Uterus (tissue), 4 donors: Measurements from ENCODE around the gene RIT2. TPM values are rescaled to one million over a fixed set of nuclear protein-coding genes. Genes with fewer than 3 reads are reported as not detected.

Experiments used
- DNase-seq, 2 donors: peaks; one replicate each; pipeline ENCODE4 v3.0.0-alpha.2; 2019 to 2020
- H3K27ac ChIP-seq, 2 donors: fragments of 200-600 bp; sonication (generic); 1 replicate in 1 of 2; 2 replicates in 1 of 2; pipeline ENCODE4 v1.5.1; 2016 to 2018
- H3K27me3 ChIP-seq, 2 donors: fragments of 200-600 bp; sonication (generic); one replicate each; pipeline ENCODE4 v1.5.1; 2018 to 2019; ENCODE audit warnings: control low read depth in 1 of 2
- H3K36me3 ChIP-seq, 2 donors: fragments of 200-600 bp; sonication (generic); one replicate each; pipeline ENCODE4 v1.5.1; 2019; ENCODE audit warnings: control low read depth in 1 of 2
- H3K4me1 ChIP-seq, 2 donors: fragments of 200-600 bp; sonication (generic); one replicate each; pipeline ENCODE4 v1.5.1; 2018 to 2019; ENCODE audit warnings: control low read depth in 1 of 2
- H3K4me3 ChIP-seq, 2 donors: fragments of 200-600 bp; sonication (generic); 1 replicate in 1 of 2; 2 replicates in 1 of 2; pipeline ENCODE4 v1.5.1; 2018 to 2019; ENCODE audit warnings: mild to moderate bottlenecking in 1 of 2
- H3K9me3 ChIP-seq, 2 donors: fragments of 200-600 bp; sonication (generic); one replicate each; pipeline ENCODE4 v1.5.1; 2019; ENCODE audit warnings: control low read depth in 1 of 2
- CTCF ChIP-seq, 4 experiments: fragments of 200-600 bp in 2 of 4; fragments of 450-650 bp in 2 of 4; sonication (generic) in 2 of 4; IDR thresholded peaks; one replicate each; pipeline ENCODE4 v1.5.1; 2016 to 2019; ENCODE audit warnings: antibody characterized with exemption in 4 of 4, mild to moderate bottlenecking in 2 of 4, moderate library complexity in 1 of 4
- POLR2A ChIP-seq, 2 donors: fragments of 450-650 bp; IDR thresholded peaks; one replicate each; pipeline ENCODE4 v1.6.1; 2016; ENCODE audit warnings: antibody characterized with exemption in 2 of 2, mild to moderate bottlenecking in 1 of 2, moderate library complexity in 1 of 2
- intact Hi-C: fragments of 100-400 bp; cut with DNase I; formaldehyde crosslinking; loops from one replicate; pipeline ENCODE4 v1.15.1; 2023; ENCODE audit warnings: low total_unique reads
- total RNA-seq, 4 donors: library from RNA; depleted of rRNA in 3 of 4; stranded (reverse); fragments of >200 nt in 3 of 4; gene quantifications; one replicate each; pipeline versions ENCODE4 v1.1.0 to v1.2.4, GENCODE V29; 2014 to 2023
- donor health status: DM: yes; HTN: yes; CAD: no.

Gene RIT2
- total RNA-seq, 4 donors from 2014 or later = not detected

GRCh38 chr18:42707080-42707479 lies 408.4 kb downstream of the RIT2 start:
- Histone ChIP-seq H3K36me3 (no peaks in the 10 kb centered on the region), H3K4me1 (no peaks in the 10 kb centered on the region), H3K4me3 (no peak overlapping the region), H3K27ac (no peak overlapping the region), H3K27me3 (no peaks in the 10 kb centered on the region), H3K9me3 (no peaks in the 10 kb centered on the region)
- no peak for DNase-seq
- TF ChIP-seq POLR2A (IDR thresholded peaks at IDR 0.05) = no peak
- TF ChIP-seq CTCF (IDR thresholded peaks at IDR 0.05) = no peak
- intact Hi-C loops = no loop called here

- Histone ChIP-seq H3K36me3 (no peaks in the 10 kb centered on the region), H3K27me3 (no peaks in the 10 kb centered on the region), H3K4me3 (no peak overlapping the region), H3K9me3 (no peaks in the 10 kb centered on the region), H3K4me1 (no peaks in the 10 kb centered on the region), H3K27ac (no peak overlapping the region)
- intact Hi-C loops = no loop called here
- no peak for DNase-seq
- TF ChIP-seq POLR2A (IDR thresholded peaks at IDR 0.05) (no peak), CTCF (IDR thresholded peaks at IDR 0.05) (no peak)
These were observed 408.9 kb downstream of the RIT2 start for GRCh38 chr18:42706618-42707017.

DNA sequence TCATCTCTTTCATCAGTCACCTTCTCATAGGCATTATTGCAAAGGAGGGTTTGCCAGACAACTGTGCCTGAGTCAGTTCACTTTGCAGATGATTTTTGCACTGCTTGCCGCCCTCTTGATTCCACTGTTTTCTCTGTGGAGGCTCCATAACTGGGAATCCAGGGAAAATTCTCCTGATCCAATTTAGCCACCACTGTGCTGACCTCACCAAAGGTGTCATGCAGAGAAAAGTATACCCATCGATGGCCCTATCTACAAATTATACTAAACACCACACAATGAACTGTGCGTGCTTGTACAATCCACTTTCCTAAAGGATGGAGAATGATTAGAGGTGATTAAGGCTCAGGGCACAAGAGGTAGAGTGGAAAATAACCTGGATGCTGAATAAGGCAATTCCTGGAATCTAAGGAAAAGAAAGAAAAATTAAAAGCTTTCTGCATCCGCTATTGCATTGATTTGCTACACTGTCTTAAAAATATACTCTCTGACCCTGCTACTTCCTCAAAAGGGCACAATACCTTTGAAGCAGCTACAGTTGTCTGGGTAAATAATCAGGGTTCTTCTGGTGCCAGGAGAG lies 409.4 kb downstream of the RIT2 start:
- no peak for DNase-seq
- no peaks in the 10 kb centered on the region for H3K27me3 ChIP-seq
- intact Hi-C loops = no loop called here
- H3K9me3 ChIP-seq = no peaks in the 10 kb centered on the region
- H3K36me3 ChIP-seq = no peaks in the 10 kb centered on the region
- H3K4me3 ChIP-seq = no peak overlapping the region
- H3K4me1 ChIP-seq = no peaks in the 10 kb centered on the region
- H3K27ac ChIP-seq = no peak overlapping the region
- no peak for TF ChIP-seq POLR2A (IDR thresholded peaks at IDR 0.05)
- TF ChIP-seq CTCF (IDR thresholded peaks at IDR 0.05) = no peak

Other genes with a start within 250 kb of the RIT2 start
- gene SYT4, start 161.8 kb upstream of the RIT2 start, total RNA-seq = 1 to 10 TPM in 1 of 4 donors, not detected in 3; 1.9 TPM